Neural cell (in vitro differentiated cells): ENCODE measurements around the gene RNF182. TPM values are rescaled to one million over a fixed set of nuclear protein-coding genes. Genes with fewer than 3 reads are reported as not detected.
"Not testable (repeated sequence)": the region's sequence is repeated elsewhere in the genome, so short reads cannot be mapped to it uniquely, and the experiment has no call there.

Experiments used
- H2AFZ ChIP-seq: fragments of 200-600, 300-800 bp; sonication (generic), shearing (Covaris generic); 2 replicates; pipeline ENCODE4 v1.6.0; 2014; ENCODE audit warnings: low read depth, mild to moderate bottlenecking, antibody characterized with exemption, low read length, moderate library complexity
- H3F3A ChIP-seq: fragments of 200-600 bp; shearing (Covaris generic); 2 replicates; pipeline ENCODE4 v1.6.1; 2016; ENCODE audit warnings: mild to moderate bottlenecking, moderate library complexity, mixed read lengths, antibody characterized with exemption, low read length; ENCODE audit not compliant: insufficient read depth, poor library complexity, severe bottlenecking
- H3K27ac ChIP-seq: fragments of 200-600, 300-800 bp; sonication (generic), shearing (Covaris generic); 2 replicates; pipeline ENCODE4 v1.5.1; 2014; ENCODE audit warnings: mild to moderate bottlenecking, low read length, moderate library complexity
- H3K27me3 ChIP-seq: fragments of 300-800, 200-600 bp; sonication (generic), shearing (Covaris generic); 2 replicates; pipeline ENCODE4 v1.6.0; 2014; ENCODE audit warnings: mild to moderate bottlenecking, low read depth, low read length, moderate library complexity; ENCODE audit not compliant: insufficient read depth
- H3K36me3 ChIP-seq: fragments of 300-800, 200-600 bp; sonication (generic), shearing (Covaris generic); 2 replicates; pipeline ENCODE4 v1.5.1; 2014; ENCODE audit warnings: mild to moderate bottlenecking, antibody characterized with exemption, low read length, moderate library complexity; ENCODE audit not compliant: insufficient read depth
- H3K4me2 ChIP-seq: fragments of 300-800, 200-600 bp; sonication (generic), shearing (Covaris generic); 2 replicates; pipeline ENCODE4 v1.6.0; 2014; ENCODE audit warnings: mild to moderate bottlenecking, low read length
- H3K4me3 ChIP-seq: fragments of 300-800, 200-600 bp; sonication (generic), shearing (Covaris generic); 2 replicates; pipeline ENCODE4 v1.5.1; 2014; ENCODE audit warnings: mild to moderate bottlenecking, low read length, moderate library complexity
- H3K79me2 ChIP-seq: fragments of 200-600 bp; shearing (Covaris generic); replicated peaks from 2 replicates; pipeline ENCODE4 v1.6.0; 2014; ENCODE audit warnings: mild to moderate bottlenecking, low read length, moderate library complexity; ENCODE audit not compliant: insufficient read depth
- H3K9ac ChIP-seq: fragments of 300-800, 200-600 bp; sonication (generic), shearing (Covaris generic); 2 replicates; pipeline ENCODE4 v1.6.1; 2016; ENCODE audit warnings: mild to moderate bottlenecking, low read length, mixed read lengths
- H3K9me2 ChIP-seq: fragments of 200-600 bp; shearing (Covaris generic); 2 replicates; pipeline ENCODE4 v1.6.1; 2016; ENCODE audit warnings: mild to moderate bottlenecking, low read length, mixed read lengths; ENCODE audit not compliant: insufficient read depth
- H3K9me3 ChIP-seq: fragments of 200-600, 300-800 bp; sonication (generic), shearing (Covaris generic); 2 replicates; pipeline ENCODE4 v1.6.1; 2016; ENCODE audit warnings: mild to moderate bottlenecking, mixed run types, low read length, moderate library complexity, mixed read lengths
- H4K20me1 ChIP-seq: fragments of 200-600 bp; shearing (Covaris generic); 2 replicates; pipeline ENCODE4 v1.6.1; 2016; ENCODE audit warnings: mild to moderate bottlenecking, mixed run types; ENCODE audit not compliant: insufficient read depth
- CTCF ChIP-seq: fragments of 450-650 bp; IDR thresholded peaks from 2 replicates; pipeline ENCODE4 v1.5.1; 2014; ENCODE audit warnings: antibody characterized with exemption, mild to moderate bottlenecking, moderate library complexity; ENCODE audit not compliant: poor library complexity, severe bottlenecking
- EP300 ChIP-seq: fragments of 450-650 bp; conservative IDR thresholded peaks from 2 replicates; pipeline ENCODE4 v1.6.1; 2014; ENCODE audit warnings: antibody characterized with exemption, mild to moderate bottlenecking, moderate library complexity; ENCODE audit not compliant: poor library complexity, severe bottlenecking
- EZH2 ChIP-seq: fragments of 200-600, 300-800 bp; shearing (Covaris generic), sonication (generic); IDR thresholded peaks from 2 replicates; pipeline ENCODE4 v1.6.1; 2014; ENCODE audit warnings: antibody characterized with exemption, low read length, borderline replicate concordance, mild to moderate bottlenecking; ENCODE audit not compliant: insufficient read depth, poor library complexity, severe bottlenecking
- MXI1 ChIP-seq: fragments of 450-650 bp; conservative IDR thresholded peaks from 2 replicates; pipeline ENCODE4 v1.6.1; 2014; ENCODE audit warnings: antibody characterized with exemption, mild to moderate bottlenecking; ENCODE audit not compliant: poor library complexity, severe bottlenecking
- POLR2AphosphoS5 ChIP-seq: IDR thresholded peaks from 2 replicates; pipeline ENCODE4 v1.6.1; 2012
- RAD21 ChIP-seq: fragments of 450-650 bp; conservative IDR thresholded peaks from 2 replicates; pipeline ENCODE4 v1.6.1; 2014; ENCODE audit warnings: antibody characterized with exemption, mild to moderate bottlenecking, moderate library complexity
- SMC3 ChIP-seq: fragments of 450-650 bp; conservative IDR thresholded peaks from 2 replicates; pipeline ENCODE4 v1.6.1; 2014; ENCODE audit warnings: antibody characterized with exemption, mild to moderate bottlenecking, moderate library complexity; ENCODE audit not compliant: poor library complexity
- TAF1 ChIP-seq: IDR thresholded peaks from 2 replicates; pipeline ENCODE4 v1.6.1; 2012; ENCODE audit warnings: low read depth
- polyA minus RNA-seq: library from RNA; depleted of rRNA, polyadenylated mRNA; stranded (reverse); fragments of >200 nt; gene quantifications from 2 replicates; pipeline ENCODE4 v1.2.3, GENCODE V29; 2014
- polyA plus RNA-seq: library from polyadenylated mRNA; depleted of rRNA; stranded (reverse); fragments of >200 nt; gene quantifications from 2 replicates; pipeline ENCODE4 v1.2.3, GENCODE V29; 2014
- TF ChIP-seq, protein P1 (sequence below): IDR thresholded peaks from 2 replicates; pipeline ENCODE4 v1.6.1; 2012; ENCODE audit warnings: borderline replicate concordance

Gene RNF182
- polyA plus RNA-seq: 6.4 and 8.0 TPM in 2 replicates
- 9.5 TPM in 2 replicates for polyA minus RNA-seq

- H3K9ac ChIP-seq: peak within 1 kb of the TSS; percentile 61
- H3K36me3 ChIP-seq: no peaks in the 10 kb centered on the region
- H3K9me2 ChIP-seq: no peaks in the 10 kb centered on the region
- peak within 1 kb of the TSS; percentile 84 for H3K4me2 ChIP-seq
- peaks cover 7% of the 10 kb centered on the region for H3K79me2 ChIP-seq
- H3K27me3 ChIP-seq: peaks cover 18% of the 10 kb centered on the region
- TF ChIP-seq EP300: no peak
- no peak for TF ChIP-seq RAD21
- TF ChIP-seq POLR2AphosphoS5: peak; percentile 27
- no peaks in the 10 kb centered on the region for H3K9me3 ChIP-seq
- peak within 1 kb of the TSS; percentile 46 for H3K27ac ChIP-seq
- H3K4me3 ChIP-seq: peak within 1 kb of the TSS; percentile 69
- H2AFZ ChIP-seq: peak within 1 kb of the TSS; percentile 9
- no peaks in the 10 kb centered on the region for H4K20me1 ChIP-seq
- H3F3A ChIP-seq: no peaks in the 10 kb centered on the region
These were observed at the start of gene RNF182 for GRCh38 chr6:13924949-13925881. RNF182 (plus strand) TSS chr6:13924952; CDS start chr6:13977120, 52,168 bp downstream.

- no peaks in the 10 kb centered on the region for H3K9me3 ChIP-seq
- H3K36me3 ChIP-seq: no peaks in the 10 kb centered on the region
- H3K4me2 ChIP-seq: no peak overlapping the region
- no peak overlapping the region for H3K4me3 ChIP-seq
- H4K20me1 ChIP-seq: no peaks in the 10 kb centered on the region
- no peaks in the 10 kb centered on the region for H3K27me3 ChIP-seq
- TF ChIP-seq TAF1 (no peak), MXI1 (no peak), RAD21 (no peak), POLR2AphosphoS5 (no peak), EP300 (no peak), CTCF (no peak), EZH2 (no peak), SMC3 (no peak)
- TF ChIP-seq, protein P1, sequence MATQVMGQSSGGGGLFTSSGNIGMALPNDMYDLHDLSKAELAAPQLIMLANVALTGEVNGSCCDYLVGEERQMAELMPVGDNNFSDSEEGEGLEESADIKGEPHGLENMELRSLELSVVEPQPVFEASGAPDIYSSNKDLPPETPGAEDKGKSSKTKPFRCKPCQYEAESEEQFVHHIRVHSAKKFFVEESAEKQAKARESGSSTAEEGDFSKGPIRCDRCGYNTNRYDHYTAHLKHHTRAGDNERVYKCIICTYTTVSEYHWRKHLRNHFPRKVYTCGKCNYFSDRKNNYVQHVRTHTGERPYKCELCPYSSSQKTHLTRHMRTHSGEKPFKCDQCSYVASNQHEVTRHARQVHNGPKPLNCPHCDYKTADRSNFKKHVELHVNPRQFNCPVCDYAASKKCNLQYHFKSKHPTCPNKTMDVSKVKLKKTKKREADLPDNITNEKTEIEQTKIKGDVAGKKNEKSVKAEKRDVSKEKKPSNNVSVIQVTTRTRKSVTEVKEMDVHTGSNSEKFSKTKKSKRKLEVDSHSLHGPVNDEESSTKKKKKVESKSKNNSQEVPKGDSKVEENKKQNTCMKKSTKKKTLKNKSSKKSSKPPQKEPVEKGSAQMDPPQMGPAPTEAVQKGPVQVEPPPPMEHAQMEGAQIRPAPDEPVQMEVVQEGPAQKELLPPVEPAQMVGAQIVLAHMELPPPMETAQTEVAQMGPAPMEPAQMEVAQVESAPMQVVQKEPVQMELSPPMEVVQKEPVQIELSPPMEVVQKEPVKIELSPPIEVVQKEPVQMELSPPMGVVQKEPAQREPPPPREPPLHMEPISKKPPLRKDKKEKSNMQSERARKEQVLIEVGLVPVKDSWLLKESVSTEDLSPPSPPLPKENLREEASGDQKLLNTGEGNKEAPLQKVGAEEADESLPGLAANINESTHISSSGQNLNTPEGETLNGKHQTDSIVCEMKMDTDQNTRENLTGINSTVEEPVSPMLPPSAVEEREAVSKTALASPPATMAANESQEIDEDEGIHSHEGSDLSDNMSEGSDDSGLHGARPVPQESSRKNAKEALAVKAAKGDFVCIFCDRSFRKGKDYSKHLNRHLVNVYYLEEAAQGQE: no peak
- no peaks in the 10 kb centered on the region for H3K9me2 ChIP-seq
- H3K27ac ChIP-seq: no peak overlapping the region
- H3F3A ChIP-seq: no peaks in the 10 kb centered on the region
- no peak overlapping the region for H2AFZ ChIP-seq
- no peaks in the 10 kb centered on the region for H3K79me2 ChIP-seq
- no peak overlapping the region for H3K9ac ChIP-seq
These were observed 47.7 kb upstream of the RNF182 start for GRCh38 chr6:13877051-13877450.

- not testable (repeated sequence) for H3K36me3 ChIP-seq, H4K20me1 ChIP-seq, H3K79me2 ChIP-seq, H3F3A ChIP-seq, H3K9me3 ChIP-seq, H3K4me3 ChIP-seq, H3K9ac ChIP-seq, H3K4me2 ChIP-seq, H3K27me3 ChIP-seq, H3K27ac ChIP-seq, H2AFZ ChIP-seq, H3K9me2 ChIP-seq
These were observed 44.6 kb upstream of the RNF182 start for GRCh38 chr6:13880061-13880663.
